ENCODE results near the gene DDB1.
A peak's percentile ranks its signal among the peaks of the same experiment; 100 is the strongest.

DDB1 gene

GRCh38 chr11:61337706-61338470 lies 5.0 kb upstream of the DDB1 start:
- TF ChIP-seq CTCF (IDR thresholded peaks at IDR 0.05; ENCODE audit: borderline replicate concordance, control extremely low read depth, extremely low read depth, insufficient read depth, missing control alignments), result no peak
- no peak for DNase-seq (ENCODE audit: low spot score)
- in situ Hi-C loops (cut with MboI; ENCODE audit: low sequenced_read_pairs, unreplicated experiment), result loop anchor here (5.0 kb wide), 1 partner anchor 49 kb away; no protein-coding TSS in a partner anchor

GRCh38 chr11:61336171-61336935 lies 3.4 kb upstream of the DDB1 start:
- in situ Hi-C loops (cut with MboI; ENCODE audit: low sequenced_read_pairs, unreplicated experiment), result loop anchor here (5.0 kb wide), 1 partner anchor 51 kb away; no protein-coding TSS in a partner anchor
- DNase-seq (ENCODE audit: low spot score), result peak; percentile 93
- TF ChIP-seq CTCF (IDR thresholded peaks at IDR 0.05; ENCODE audit: borderline replicate concordance, control extremely low read depth, extremely low read depth, insufficient read depth, missing control alignments), result peak; percentile 97

- TF ChIP-seq CTCF (IDR thresholded peaks at IDR 0.05; ENCODE audit: borderline replicate concordance, control extremely low read depth, extremely low read depth, insufficient read depth, missing control alignments), result no peak
- no peak for DNase-seq (ENCODE audit: low spot score)
- in situ Hi-C loops (cut with MboI; ENCODE audit: low sequenced_read_pairs, unreplicated experiment), result loop anchor here (5.0 kb wide), 1 partner anchor 52 kb away; no protein-coding TSS in a partner anchor
Observed at GRCh38 chr11:61335355-61335710, 2.4 kb upstream of the DDB1 start.

GRCh38 chr11:61334434-61335354 lies 1.8 kb upstream of the DDB1 start:
- in situ Hi-C loops (cut with MboI; ENCODE audit: low sequenced_read_pairs, unreplicated experiment), result loop anchor here (5.0 kb wide), 1 partner anchor 53 kb away; no protein-coding TSS in a partner anchor
- no peak for DNase-seq (ENCODE audit: low spot score)
- no peak for TF ChIP-seq CTCF (IDR thresholded peaks at IDR 0.05; ENCODE audit: borderline replicate concordance, control extremely low read depth, extremely low read depth, insufficient read depth, missing control alignments)

- peak; percentile 15 for DNase-seq (ENCODE audit: low spot score)
- TF ChIP-seq CTCF (IDR thresholded peaks at IDR 0.05; ENCODE audit: borderline replicate concordance, control extremely low read depth, extremely low read depth, insufficient read depth, missing control alignments), result no peak
- in situ Hi-C loops (cut with MboI; ENCODE audit: low sequenced_read_pairs, unreplicated experiment), result no loop called here
Observed at GRCh38 chr11:61333550-61334433, 887 bp upstream of the DDB1 start.
